NK-92 (cell line): ENCODE measurements around the gene DNAAF3.
A peak's percentile ranks its signal among the peaks of the same experiment; 100 is the strongest.

Experiments used
- DNase-seq: peaks from one replicate; lab custom pipeline; 2025; ENCODE audit not compliant: unreplicated experiment; lab: John Stamatoyannopoulos, UW

The DNAAF3 gene

DNA sequence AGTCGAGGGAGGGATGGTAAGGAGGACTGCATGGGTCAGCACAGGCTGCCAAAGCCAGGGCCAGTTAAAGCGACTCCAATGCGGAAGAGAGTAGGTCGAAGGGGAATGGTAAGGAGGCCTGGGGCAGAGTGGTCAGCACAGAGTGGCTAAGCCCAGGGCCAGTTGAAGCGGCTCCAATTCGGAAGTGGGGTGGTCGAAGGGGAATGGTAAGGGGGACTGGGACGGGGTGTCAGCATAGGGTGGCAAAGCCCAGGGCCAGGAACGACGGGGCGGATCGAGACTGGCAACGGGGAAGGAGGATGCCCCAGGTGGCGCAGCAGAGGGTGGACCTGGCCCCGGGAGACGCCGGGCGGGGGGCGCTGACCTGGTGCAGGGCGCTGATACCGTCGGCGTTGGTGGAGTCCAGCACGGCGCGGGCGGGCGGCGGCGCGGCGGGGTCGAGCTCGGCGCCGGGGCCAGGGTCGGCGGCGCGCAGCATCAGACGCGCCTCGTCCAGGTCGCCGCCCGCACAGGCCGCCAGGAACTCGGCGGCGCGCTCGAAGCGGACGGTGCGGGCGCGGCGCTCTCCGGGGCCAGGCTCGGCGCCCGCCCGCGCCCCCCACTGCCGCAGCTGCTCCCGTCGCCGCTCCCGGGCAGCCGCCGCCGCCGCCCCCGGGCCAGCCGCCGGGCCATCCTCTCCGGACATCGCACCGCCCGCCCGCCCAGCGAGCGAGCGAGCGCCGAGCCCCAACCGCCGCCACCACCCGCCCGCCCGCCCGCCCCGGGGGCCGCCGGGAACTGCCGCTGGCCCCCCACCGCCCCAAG lies 49.4 kb downstream of the DNAAF3 start, which contains the start of gene PPP1R12C:
Gene PPP1R12C (minus strand): TSS at position 779 of the 804 bp plus-strand sequence. CDS start 94 bp downstream, at position 685.
- no peak for DNase-seq

DNA sequence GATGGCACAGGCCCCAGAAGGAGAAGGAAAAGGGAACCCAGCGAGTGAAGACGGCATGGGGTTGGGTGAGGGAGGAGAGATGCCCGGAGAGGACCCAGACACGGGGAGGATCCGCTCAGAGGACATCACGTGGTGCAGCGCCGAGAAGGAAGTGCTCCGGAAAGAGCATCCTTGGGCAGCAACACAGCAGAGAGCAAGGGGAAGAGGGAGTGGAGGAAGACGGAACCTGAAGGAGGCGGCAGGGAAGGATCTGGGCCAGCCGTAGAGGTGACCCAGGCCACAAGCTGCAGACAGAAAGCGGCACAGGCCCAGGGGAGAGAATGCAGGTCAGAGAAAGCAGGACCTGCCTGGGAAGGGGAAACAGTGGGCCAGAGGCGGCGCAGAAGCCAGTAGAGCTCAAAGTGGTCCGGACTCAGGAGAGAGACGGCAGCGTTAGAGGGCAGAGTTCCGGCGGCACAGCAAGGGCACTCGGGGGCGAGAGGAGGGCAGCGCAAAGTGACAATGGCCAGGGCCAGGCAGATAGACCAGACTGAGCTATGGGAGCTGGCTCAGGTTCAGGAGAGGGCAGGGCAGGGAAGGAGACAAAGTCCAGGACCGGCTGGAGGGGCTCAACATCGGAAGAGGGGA lies 50.1 kb downstream of the DNAAF3 start:
- no peak for DNase-seq

DNA sequence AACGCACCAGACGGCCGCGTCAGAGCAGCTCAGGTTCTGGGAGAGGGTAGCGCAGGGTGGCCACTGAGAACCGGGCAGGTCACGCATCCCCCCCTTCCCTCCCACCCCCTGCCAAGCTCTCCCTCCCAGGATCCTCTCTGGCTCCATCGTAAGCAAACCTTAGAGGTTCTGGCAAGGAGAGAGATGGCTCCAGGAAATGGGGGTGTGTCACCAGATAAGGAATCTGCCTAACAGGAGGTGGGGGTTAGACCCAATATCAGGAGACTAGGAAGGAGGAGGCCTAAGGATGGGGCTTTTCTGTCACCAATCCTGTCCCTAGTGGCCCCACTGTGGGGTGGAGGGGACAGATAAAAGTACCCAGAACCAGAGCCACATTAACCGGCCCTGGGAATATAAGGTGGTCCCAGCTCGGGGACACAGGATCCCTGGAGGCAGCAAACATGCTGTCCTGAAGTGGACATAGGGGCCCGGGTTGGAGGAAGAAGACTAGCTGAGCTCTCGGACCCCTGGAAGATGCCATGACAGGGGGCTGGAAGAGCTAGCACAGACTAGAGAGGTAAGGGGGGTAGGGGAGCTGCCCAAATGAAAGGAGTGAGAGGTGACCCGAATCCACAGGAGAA lies 50.9 kb downstream of the DNAAF3 start:
- DNase-seq: peak; percentile 100

DNA sequence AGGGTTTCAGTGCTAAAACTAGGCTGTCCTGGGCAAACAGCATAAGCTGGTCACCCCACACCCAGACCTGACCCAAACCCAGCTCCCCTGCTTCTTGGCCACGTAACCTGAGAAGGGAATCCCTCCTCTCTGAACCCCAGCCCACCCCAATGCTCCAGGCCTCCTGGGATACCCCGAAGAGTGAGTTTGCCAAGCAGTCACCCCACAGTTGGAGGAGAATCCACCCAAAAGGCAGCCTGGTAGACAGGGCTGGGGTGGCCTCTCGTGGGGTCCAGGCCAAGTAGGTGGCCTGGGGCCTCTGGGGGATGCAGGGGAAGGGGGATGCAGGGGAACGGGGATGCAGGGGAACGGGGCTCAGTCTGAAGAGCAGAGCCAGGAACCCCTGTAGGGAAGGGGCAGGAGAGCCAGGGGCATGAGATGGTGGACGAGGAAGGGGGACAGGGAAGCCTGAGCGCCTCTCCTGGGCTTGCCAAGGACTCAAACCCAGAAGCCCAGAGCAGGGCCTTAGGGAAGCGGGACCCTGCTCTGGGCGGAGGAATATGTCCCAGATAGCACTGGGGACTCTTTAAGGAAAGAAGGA lies 51.8 kb downstream of the DNAAF3 start:
- no peak for DNase-seq

DNA sequence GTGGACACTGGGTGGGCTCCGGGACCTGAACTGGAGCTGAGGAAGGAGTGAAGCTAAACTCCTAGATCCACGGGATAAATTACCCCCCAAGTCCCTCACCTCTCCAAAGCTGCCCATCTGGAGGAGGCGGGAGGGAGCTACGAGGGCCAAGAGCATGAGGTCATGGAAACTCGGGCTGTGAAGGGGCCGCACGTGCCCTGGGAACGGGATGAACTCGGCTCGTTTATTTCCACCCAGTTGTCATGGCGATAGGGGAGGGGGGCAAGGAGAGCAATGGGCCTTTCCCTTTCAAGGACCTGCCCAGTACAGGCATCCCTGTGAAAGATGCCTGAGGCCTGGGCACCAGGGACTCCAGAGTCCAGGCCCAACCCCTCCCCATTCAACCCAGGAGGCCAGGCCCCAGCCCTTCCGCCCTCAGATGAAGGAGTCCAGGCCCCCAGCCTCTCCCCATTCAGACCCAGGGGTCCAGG lies 52.8 kb downstream of the DNAAF3 start:
- DNase-seq: no peak

DNA sequence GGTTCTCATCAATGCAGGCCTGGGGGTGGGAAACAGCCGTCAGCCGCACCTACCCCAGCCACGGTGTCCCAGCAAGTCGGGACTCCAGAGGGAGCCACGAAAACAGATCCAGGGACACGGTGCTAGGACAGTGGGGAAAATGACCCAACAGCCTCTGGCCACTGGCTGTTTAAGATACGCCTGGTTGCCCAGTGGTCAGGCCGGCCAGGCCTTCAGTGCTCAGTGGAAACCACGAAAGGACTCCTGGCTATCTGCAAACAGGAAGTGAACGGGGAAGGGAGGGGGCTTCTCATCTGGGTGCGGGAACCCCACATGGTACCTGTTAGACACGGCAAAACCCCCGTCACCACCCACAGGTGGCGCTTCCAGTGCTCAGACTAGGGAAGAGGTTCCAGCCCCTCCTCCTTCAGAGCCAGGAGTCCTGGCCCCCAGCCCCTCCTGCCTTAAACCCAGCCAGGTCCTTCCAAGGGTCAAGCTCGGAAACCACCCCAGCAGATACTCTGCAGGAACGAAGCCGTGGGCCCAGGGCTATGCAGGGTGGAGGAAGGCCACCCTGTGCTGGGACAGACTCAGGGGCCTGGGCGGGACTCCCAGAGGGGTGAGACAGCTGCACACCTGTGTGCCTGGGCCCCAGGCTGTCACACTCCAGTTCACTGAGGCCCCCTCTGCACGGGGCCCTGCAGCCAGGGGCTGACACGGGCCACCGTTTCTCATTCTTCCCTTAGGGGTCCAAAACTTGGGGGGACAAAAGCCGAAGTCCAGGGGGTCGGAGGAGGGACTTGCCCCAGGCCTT lies 53.4 kb downstream of the DNAAF3 start:
- DNase-seq: no peak

DNA sequence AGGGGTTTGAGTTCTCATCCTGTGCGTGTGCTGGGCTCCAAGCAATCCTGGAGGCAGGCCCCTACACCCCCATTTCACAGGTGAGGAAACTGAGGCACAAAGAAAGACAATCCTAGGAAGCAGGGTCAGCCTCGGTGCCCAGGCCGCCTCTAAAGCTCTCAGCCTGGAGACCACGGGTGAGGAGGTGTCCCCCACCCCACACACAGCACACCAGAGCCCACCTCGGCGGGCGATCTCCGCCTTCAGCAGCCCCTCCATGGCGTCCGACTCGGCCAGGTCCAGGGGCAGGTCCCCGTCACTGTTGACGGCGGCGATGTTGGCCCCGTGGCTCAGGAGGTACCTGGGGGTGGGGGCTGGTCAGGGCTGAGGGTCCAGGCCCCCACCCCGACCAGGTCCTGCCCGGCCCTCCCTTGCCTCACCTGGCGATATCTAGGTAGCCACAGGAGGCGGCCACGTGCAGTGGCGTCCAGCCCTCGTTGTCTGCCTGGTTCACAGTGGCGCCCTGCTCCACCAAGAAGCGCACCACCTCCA lies 54.1 kb downstream of the DNAAF3 start:
- DNase-seq: no peak

DNA sequence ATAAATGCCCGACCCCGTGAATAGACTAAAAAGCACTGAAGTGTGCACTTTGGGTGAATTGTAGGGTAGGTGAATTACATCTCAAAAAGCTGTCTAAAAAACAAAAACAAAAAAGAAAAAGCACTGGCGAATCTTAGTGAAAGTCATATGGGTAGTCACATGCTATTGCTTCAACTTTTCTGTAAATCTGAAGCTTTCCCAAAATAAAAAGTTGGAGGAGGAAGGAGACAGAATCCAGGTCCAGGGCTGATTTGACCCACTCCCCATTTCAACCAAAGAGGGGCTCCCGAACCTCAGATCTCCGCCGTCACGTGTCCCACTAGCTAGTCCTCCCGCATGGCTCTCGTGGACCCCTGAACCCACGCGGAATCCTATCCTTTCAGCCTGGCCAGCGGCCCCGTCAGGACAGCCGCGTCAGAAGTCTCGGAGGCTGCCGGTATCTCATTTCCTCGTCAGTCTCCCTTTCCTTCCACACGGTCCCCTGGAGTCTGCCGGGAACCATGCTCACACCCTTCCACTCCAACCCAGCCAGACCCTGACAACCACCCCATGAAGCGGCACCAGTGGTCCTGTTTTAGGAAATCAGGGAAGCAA lies 55.1 kb downstream of the DNAAF3 start:
- no peak for DNase-seq

DNA sequence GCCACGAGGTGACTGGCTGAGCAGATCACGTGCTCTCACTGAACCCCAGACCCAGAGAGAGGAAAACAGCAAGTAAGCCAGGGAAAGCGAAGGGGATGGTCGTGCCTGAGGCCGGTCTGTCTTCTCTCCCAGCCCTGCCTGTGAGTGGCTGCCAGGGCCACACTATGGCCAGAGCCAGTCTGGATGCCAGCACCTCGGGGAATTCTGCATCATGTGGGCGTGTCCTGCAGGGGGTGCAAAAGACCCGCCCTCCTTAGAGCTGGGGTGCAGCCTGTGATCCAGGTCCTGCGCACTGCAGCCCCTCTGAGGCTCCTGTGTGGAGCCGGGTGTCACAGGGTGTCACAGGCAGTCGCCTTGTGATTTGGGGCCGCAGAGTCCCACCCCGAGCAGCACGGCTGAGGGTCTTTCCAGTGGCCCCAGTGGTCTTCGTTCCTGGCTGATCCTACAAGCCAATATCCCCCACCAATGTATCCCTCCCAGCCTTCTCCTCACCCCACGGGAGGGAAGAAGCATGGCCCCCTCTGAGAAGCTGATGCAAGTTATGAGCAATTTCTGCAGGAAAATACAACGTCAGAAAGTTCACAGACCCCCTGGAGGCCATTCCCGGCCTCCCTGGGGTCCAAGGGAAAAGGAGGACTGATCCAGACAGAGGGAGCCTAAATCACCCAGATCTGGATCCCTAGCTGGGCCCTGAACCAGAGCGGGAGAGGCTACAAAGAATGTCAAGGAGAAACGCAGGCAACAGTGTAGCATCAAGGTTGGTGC lies 56.7 kb downstream of the DNAAF3 start:
- DNase-seq: no peak
